ENCODE data around the gene PTPRD. TPM values are rescaled to one million over a fixed set of nuclear protein-coding genes. Genes with fewer than 3 reads are reported as not detected.

The PTPRD gene
- total and polyA plus RNA-seq, 5 experiments from 2014 or later, result not detected

- no peak for DNase-seq
- Mint-ChIP-seq H3K9me3 (peaks cover 0 to 5% (median 0%) of the 10 kb centered on the region in 9 donors), H3K4me1 (no peaks in the 10 kb centered on the region), H3K27ac (no peak overlapping the region), H3K27me3 (no peaks in the 10 kb centered on the region), H3K36me3 (no peaks in the 10 kb centered on the region), H3K4me3 (no peak overlapping the region)
- ATAC-seq, result no peak
- POLR2A ChIA-PET, result no interaction called here
Observed at GRCh38 chr9:9645006-9645405, 967.8 kb downstream of the PTPRD start.

GRCh38 chr9:9631284-9631683 lies 981.5 kb downstream of the PTPRD start:
- POLR2A ChIA-PET, result no interaction called here
- DNase-seq (no peak), ATAC-seq (no peak)
- Mint-ChIP-seq H3K4me3 (no peak overlapping the region), H3K27me3 (no peaks in the 10 kb centered on the region), H3K9me3 (peaks cover 0 to 10% (median 2%) of the 10 kb centered on the region in 9 donors), H3K4me1 (no peaks in the 10 kb centered on the region), H3K27ac (no peak overlapping the region), H3K36me3 (no peaks in the 10 kb centered on the region)

GRCh38 chr9:9625248-9625647 lies 987.6 kb downstream of the PTPRD start:
- H3K9me3 Mint-ChIP-seq, result peaks cover 0 to 1% (median 0%) of the 10 kb centered on the region in 9 donors
- POLR2A ChIA-PET, result interaction anchor here (0.6 kb wide), 1 partner anchor 26 kb away, joined by 3 read pairs; no protein-coding TSS in a partner anchor
- no peak overlapping the region for H3K27ac Mint-ChIP-seq
- no peaks in the 10 kb centered on the region for H3K4me1 Mint-ChIP-seq
- H3K36me3 Mint-ChIP-seq, result no peaks in the 10 kb centered on the region
- ATAC-seq, result no peak
- no peaks in the 10 kb centered on the region for H3K27me3 Mint-ChIP-seq
- no peak for DNase-seq
- H3K4me3 Mint-ChIP-seq, result no peak overlapping the region

- Mint-ChIP-seq H3K36me3 (no peaks in the 10 kb centered on the region), H3K4me3 (no peak overlapping the region), H3K27ac (no peak overlapping the region), H3K9me3 (peaks cover 0 to 1% (median 0%) of the 10 kb centered on the region in 9 donors), H3K4me1 (no peaks in the 10 kb centered on the region), H3K27me3 (no peaks in the 10 kb centered on the region)
- POLR2A ChIA-PET, result no interaction called here
- DNase-seq, result no peak
- ATAC-seq, result no peak
Observed at GRCh38 chr9:9623506-9623905, 989.3 kb downstream of the PTPRD start.

- ATAC-seq, result no peak
- Mint-ChIP-seq H3K27me3 (no peaks in the 10 kb centered on the region), H3K9me3 (no peaks in the 10 kb centered on the region), H3K27ac (no peak overlapping the region), H3K36me3 (no peaks in the 10 kb centered on the region), H3K4me3 (no peak overlapping the region), H3K4me1 (no peaks in the 10 kb centered on the region)
- POLR2A ChIA-PET, result no interaction called here
- no peak for DNase-seq
Observed at GRCh38 chr9:9621355-9621940, 991.4 kb downstream of the PTPRD start.

- no peaks in the 10 kb centered on the region for H3K4me1 Mint-ChIP-seq
- no peaks in the 10 kb centered on the region for H3K27me3 Mint-ChIP-seq
- POLR2A ChIA-PET, result no interaction called here
- H3K4me3 Mint-ChIP-seq, result no peak overlapping the region
- ATAC-seq (no peak), DNase-seq (no peak)
- H3K9me3 Mint-ChIP-seq, result peaks cover 0 to 2% (median 0%) of the 10 kb centered on the region in 9 donors
- H3K27ac Mint-ChIP-seq, result no peak overlapping the region
- H3K36me3 Mint-ChIP-seq, result no peaks in the 10 kb centered on the region
Observed at GRCh38 chr9:9620736-9621135, 992.1 kb downstream of the PTPRD start.

- Mint-ChIP-seq H3K27ac (no peak overlapping the region), H3K4me3 (no peak overlapping the region), H3K9me3 (peaks cover 0 to 3% (median 0%) of the 10 kb centered on the region in 9 donors), H3K4me1 (peaks cover 0 to 20% (median 4%) of the 10 kb centered on the region in 4 donors), H3K27me3 (no peaks in the 10 kb centered on the region), H3K36me3 (no peaks in the 10 kb centered on the region)
- POLR2A ChIA-PET, result no interaction called here
- ATAC-seq, result no peak
- DNase-seq, result no peak
Observed at GRCh38 chr9:9615086-9615485, 997.7 kb downstream of the PTPRD start.

GRCh38 chr9:9614607-9615006 lies 998.2 kb downstream of the PTPRD start:
- POLR2A ChIA-PET, result no interaction called here
- Mint-ChIP-seq H3K27me3 (no peaks in the 10 kb centered on the region), H3K36me3 (no peaks in the 10 kb centered on the region), H3K4me3 (no peak overlapping the region), H3K27ac (no peak overlapping the region), H3K4me1 (peaks cover 0 to 20% (median 4%) of the 10 kb centered on the region in 4 donors), H3K9me3 (peaks cover 0 to 3% (median 0%) of the 10 kb centered on the region in 9 donors)
- ATAC-seq, result no peak
- DNase-seq, result no peak

GRCh38 chr9:9612755-9613154 lies 1000.0 kb downstream of the PTPRD start:
- ATAC-seq (no peak), DNase-seq (no peak)
- no peaks in the 10 kb centered on the region for H3K36me3 Mint-ChIP-seq
- peaks cover 0 to 3% (median 0%) of the 10 kb centered on the region in 9 donors for H3K9me3 Mint-ChIP-seq
- peaks cover 0 to 20% (median 4%) of the 10 kb centered on the region in 4 donors for H3K4me1 Mint-ChIP-seq
- no peaks in the 10 kb centered on the region for H3K27me3 Mint-ChIP-seq
- peak overlapping the region in 1 of 10 donors; percentile 61 for H3K27ac Mint-ChIP-seq
- POLR2A ChIA-PET, result no interaction called here
- no peak overlapping the region for H3K4me3 Mint-ChIP-seq

GRCh38 chr9:9612270-9612669 lies 1000.5 kb downstream of the PTPRD start:
- no peak for ATAC-seq
- H3K4me3 Mint-ChIP-seq, result no peak overlapping the region
- peak overlapping the region in 1 of 10 donors; percentile 61 for H3K27ac Mint-ChIP-seq
- DNase-seq, result peak in 1 of 10 donors; percentile 4
- POLR2A ChIA-PET, result no interaction called here
- no peaks in the 10 kb centered on the region for H3K36me3 Mint-ChIP-seq
- H3K27me3 Mint-ChIP-seq, result no peaks in the 10 kb centered on the region
- peaks cover 0 to 20% (median 4%) of the 10 kb centered on the region in 4 donors for H3K4me1 Mint-ChIP-seq
- peaks cover 0 to 3% (median 0%) of the 10 kb centered on the region in 9 donors for H3K9me3 Mint-ChIP-seq

GRCh38 chr9:9605681-9606080 lies 1007.1 kb downstream of the PTPRD start:
- Mint-ChIP-seq H3K9me3 (peaks cover 0 to 1% (median 0%) of the 10 kb centered on the region in 9 donors), H3K4me3 (no peak overlapping the region), H3K27me3 (no peaks in the 10 kb centered on the region), H3K36me3 (no peaks in the 10 kb centered on the region), H3K4me1 (peaks cover 0 to 2% (median 0%) of the 10 kb centered on the region in 4 donors), H3K27ac (no peak overlapping the region)
- DNase-seq (no peak), ATAC-seq (no peak)
- POLR2A ChIA-PET, result no interaction called here

- H3K27me3 Mint-ChIP-seq, result no peaks in the 10 kb centered on the region
- H3K4me3 Mint-ChIP-seq, result no peak overlapping the region
- H3K9me3 Mint-ChIP-seq, result no peaks in the 10 kb centered on the region
- H3K27ac Mint-ChIP-seq, result no peak overlapping the region
- POLR2A ChIA-PET, result no interaction called here
- no peaks in the 10 kb centered on the region for H3K36me3 Mint-ChIP-seq
- H3K4me1 Mint-ChIP-seq, result peaks cover 0 to 2% (median 0%) of the 10 kb centered on the region in 4 donors
- DNase-seq (no peak), ATAC-seq (no peak)
Observed at GRCh38 chr9:9603345-9603744, 1009.5 kb downstream of the PTPRD start.

- DNase-seq (no peak), ATAC-seq (no peak)
- peaks cover 0 to 2% (median 0%) of the 10 kb centered on the region in 9 donors for H3K9me3 Mint-ChIP-seq
- H3K4me3 Mint-ChIP-seq, result no peak overlapping the region
- POLR2A ChIA-PET, result no interaction called here
- no peak overlapping the region for H3K27ac Mint-ChIP-seq
- H3K36me3 Mint-ChIP-seq, result no peaks in the 10 kb centered on the region
- H3K4me1 Mint-ChIP-seq, result peaks cover 0 to 2% (median 0%) of the 10 kb centered on the region in 4 donors
- no peaks in the 10 kb centered on the region for H3K27me3 Mint-ChIP-seq
Observed at GRCh38 chr9:9598723-9599122, 1014.1 kb downstream of the PTPRD start.

GRCh38 chr9:9592104-9592503 lies 1020.7 kb downstream of the PTPRD start:
- H3K27me3 Mint-ChIP-seq, result no peaks in the 10 kb centered on the region
- no peak for DNase-seq
- peaks cover 0 to 12% (median 2%) of the 10 kb centered on the region in 9 donors for H3K9me3 Mint-ChIP-seq
- H3K36me3 Mint-ChIP-seq, result no peaks in the 10 kb centered on the region
- H3K4me3 Mint-ChIP-seq, result no peak overlapping the region
- no peak overlapping the region for H3K27ac Mint-ChIP-seq
- POLR2A ChIA-PET, result no interaction called here
- no peaks in the 10 kb centered on the region for H3K4me1 Mint-ChIP-seq
- ATAC-seq, result no peak

Data from naive thymus-derived CD8-positive, alpha-beta T cell (primary cell).